ENCODE data around the gene NARS2.

Gene NARS2

GRCh38 chr11:78497293-78497692 is 77.4 kb downstream of the NARS2 start:
- TF ChIP-seq CTCF (IDR thresholded peaks at IDR 0.05; ENCODE audit: poor library complexity, severe bottlenecking) = no peak
- ATAC-seq (ENCODE audit: low read depth) (no peak), DNase-seq (ENCODE audit: low spot score) (no peak)
- Histone ChIP-seq H3K27ac (ENCODE audit: poor library complexity, severe bottlenecking) (no peak overlapping the region), H3K36me3 (ENCODE audit: low read depth) (no peaks in the 10 kb centered on the region), H3K9me3 (ENCODE audit: severe bottlenecking) (peaks cover 5% of the 10 kb centered on the region), H3K4me3 (ENCODE audit: severe bottlenecking) (no peak overlapping the region), H3K27me3 (ENCODE audit: insufficient read depth, poor library complexity, severe bottlenecking) (no peaks in the 10 kb centered on the region), H3K4me1 (ENCODE audit: insufficient read depth, poor library complexity, severe bottlenecking) (no peaks in the 10 kb centered on the region)

DNA sequence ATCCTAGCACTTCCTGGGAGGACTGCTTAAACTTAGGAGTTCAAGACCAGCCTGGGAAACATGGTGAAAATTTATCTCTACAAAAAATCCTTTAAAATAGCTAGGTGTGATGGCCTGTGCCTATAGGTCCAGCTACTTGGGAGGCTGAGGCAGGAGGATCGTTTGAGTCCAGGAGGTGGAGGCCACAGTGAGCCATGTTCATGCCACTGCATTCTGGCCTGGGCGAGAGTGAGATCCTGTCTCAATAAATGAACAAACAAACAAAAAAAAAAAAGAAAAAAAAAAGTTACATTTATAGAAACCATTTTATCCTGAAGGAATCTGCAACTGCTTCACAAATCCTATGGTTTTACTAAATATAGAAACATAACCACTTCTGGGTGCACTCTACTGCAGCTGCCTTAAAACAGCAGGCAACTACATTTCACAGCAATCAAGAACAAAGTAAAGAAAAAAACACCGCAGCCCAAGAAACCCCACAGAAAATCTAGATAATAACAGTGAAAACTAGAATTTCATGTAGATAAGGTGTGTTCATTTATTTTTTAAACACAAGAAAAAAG is 81.2 kb downstream of the NARS2 start:
- 0 out of 2 replicates have a peak, but pooled peaks cover 3% of the 10 kb centered on the region for H3K36me3 ChIP-seq (ENCODE audit: low read depth)
- H3K27me3 ChIP-seq (ENCODE audit: insufficient read depth, poor library complexity, severe bottlenecking) = no peaks in the 10 kb centered on the region
- no peak overlapping the region for H3K4me3 ChIP-seq (ENCODE audit: severe bottlenecking)
- no peak for TF ChIP-seq CTCF (IDR thresholded peaks at IDR 0.05; ENCODE audit: poor library complexity, severe bottlenecking)
- no peak overlapping the region for H3K27ac ChIP-seq (ENCODE audit: poor library complexity, severe bottlenecking)
- ATAC-seq (ENCODE audit: low read depth) (no peak), DNase-seq (ENCODE audit: low spot score) (no peak)
- H3K4me1 ChIP-seq (ENCODE audit: insufficient read depth, poor library complexity, severe bottlenecking) = no peaks in the 10 kb centered on the region
- H3K9me3 ChIP-seq (ENCODE audit: severe bottlenecking) = peaks cover 6% of the 10 kb centered on the region

- Histone ChIP-seq H3K4me1 (ENCODE audit: insufficient read depth, poor library complexity, severe bottlenecking) (no peaks in the 10 kb centered on the region), H3K4me3 (ENCODE audit: severe bottlenecking) (no peak overlapping the region), H3K36me3 (ENCODE audit: low read depth) (0 out of 2 replicates have a peak, but pooled peaks cover 3% of the 10 kb centered on the region), H3K9me3 (ENCODE audit: severe bottlenecking) (peaks cover 6% of the 10 kb centered on the region), H3K27me3 (ENCODE audit: insufficient read depth, poor library complexity, severe bottlenecking) (no peaks in the 10 kb centered on the region), H3K27ac (ENCODE audit: poor library complexity, severe bottlenecking) (no peak overlapping the region)
- DNase-seq (ENCODE audit: low spot score) = no peak
- TF ChIP-seq CTCF (IDR thresholded peaks at IDR 0.05; ENCODE audit: poor library complexity, severe bottlenecking) = no peak
- no peak for ATAC-seq (ENCODE audit: low read depth)
These were observed 81.7 kb downstream of the NARS2 start for GRCh38 chr11:78492973-78493372.

DNA sequence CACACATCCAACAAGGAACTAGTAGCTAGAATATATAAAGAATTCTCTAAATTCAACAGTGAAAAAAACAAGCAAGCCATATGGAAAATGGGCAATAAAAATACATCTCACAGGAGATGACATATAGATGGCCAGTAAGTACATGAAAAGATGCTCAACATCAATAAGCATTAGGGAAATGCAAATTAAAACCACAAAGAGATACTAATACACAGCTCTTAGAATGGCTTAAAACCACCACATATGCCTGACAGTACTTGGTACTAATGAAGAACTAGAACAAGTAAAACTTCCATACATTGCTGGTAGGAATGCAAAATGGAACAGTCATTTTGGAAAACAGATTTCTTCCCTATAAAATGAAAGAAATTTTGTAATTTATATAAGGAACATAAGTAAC is 85.5 kb downstream of the NARS2 start:
- TF ChIP-seq CTCF (IDR thresholded peaks at IDR 0.05; ENCODE audit: poor library complexity, severe bottlenecking) = no peak
- no peak for ATAC-seq (ENCODE audit: low read depth)
- Histone ChIP-seq H3K4me1 (ENCODE audit: insufficient read depth, poor library complexity, severe bottlenecking) (no peaks in the 10 kb centered on the region), H3K27ac (ENCODE audit: poor library complexity, severe bottlenecking) (no peak overlapping the region), H3K4me3 (ENCODE audit: severe bottlenecking) (no peak overlapping the region), H3K9me3 (ENCODE audit: severe bottlenecking) (peaks cover 6% of the 10 kb centered on the region), H3K27me3 (ENCODE audit: insufficient read depth, poor library complexity, severe bottlenecking) (no peaks in the 10 kb centered on the region), H3K36me3 (ENCODE audit: low read depth) (0 out of 2 replicates have a peak, but pooled peaks cover 3% of the 10 kb centered on the region)
- DNase-seq (ENCODE audit: low spot score) = no peak

DNA sequence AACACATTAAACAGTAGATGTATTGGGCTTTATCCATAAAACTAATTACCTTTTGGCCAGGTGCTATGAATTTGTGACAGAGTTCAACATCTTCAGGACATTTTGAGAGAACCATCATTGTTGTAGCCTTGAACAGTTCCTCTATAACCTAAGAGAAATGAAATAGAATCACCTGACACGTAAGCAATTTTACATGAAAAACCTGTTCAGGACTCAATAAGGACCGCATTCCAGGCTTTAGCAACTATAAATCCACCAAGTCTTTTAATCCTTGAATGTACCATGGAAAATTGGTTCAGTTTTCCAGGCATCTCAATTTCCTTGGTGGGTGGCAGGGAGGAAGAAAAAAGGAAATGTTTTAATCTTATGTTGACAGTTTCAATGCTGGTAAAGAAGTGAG is 96.1 kb downstream of the NARS2 start:
- H3K36me3 ChIP-seq (ENCODE audit: low read depth) = peaks cover 12% of the 10 kb centered on the region; the same call in 1 of the 2 replicates
- TF ChIP-seq CTCF (IDR thresholded peaks at IDR 0.05; ENCODE audit: poor library complexity, severe bottlenecking) = no peak

More for the DNA sequence above, 96.1 kb downstream of the NARS2 start:
- Histone ChIP-seq H3K9me3 (ENCODE audit: severe bottlenecking) (no peaks in the 10 kb centered on the region), H3K27me3 (ENCODE audit: insufficient read depth, poor library complexity, severe bottlenecking) (no peaks in the 10 kb centered on the region), H3K27ac (ENCODE audit: poor library complexity, severe bottlenecking) (no peak overlapping the region), H3K4me3 (ENCODE audit: severe bottlenecking) (no peak overlapping the region), H3K4me1 (ENCODE audit: insufficient read depth, poor library complexity, severe bottlenecking) (no peaks in the 10 kb centered on the region)
- DNase-seq (ENCODE audit: low spot score) = no peak
- no peak for ATAC-seq (ENCODE audit: low read depth)

All from RWPE2 (cell line).